ENCODE results near the gene MYBPHL. TPM values are rescaled to one million over a fixed set of nuclear protein-coding genes. Genes with fewer than 3 reads are reported as not detected.

The MYBPHL gene
- total RNA-seq, 1 experiment from 2014 or later, result not detected

GRCh38 chr1:109295712-109296415 lies 10.9 kb downstream of the MYBPHL start:
- no peaks in the 10 kb centered on the region for H3K9me3 ChIP-seq (ENCODE audit: low read length)
- H3K9me2 ChIP-seq (replicated peaks; ENCODE audit: low read length), result no peaks in the 10 kb centered on the region
- no peaks in the 10 kb centered on the region for H3K36me3 ChIP-seq (ENCODE audit: low read depth, low read length)
- ATAC-seq (no peak), DNase-seq (no peak)
- ChIA-PET POLR2A (ENCODE audit: unreplicated experiment) (no interaction called here), CTCF (interaction anchor here (0.6 kb wide), 1 partner anchor 860 kb away, joined by 5 read pairs; no protein-coding TSS in a partner anchor)
- no peaks in the 10 kb centered on the region for H4K20me1 ChIP-seq (ENCODE audit: low read length)
- intact Hi-C loops (cut with micrococcal nuclease), result no loop called here
- BruUV-seq (replicated peaks), result no TSS peak
- TF ChIP-seq EZH2 (IDR thresholded peaks at IDR 0.05; ENCODE audit: low read length, unreplicated experiment) (no peak), EZH2phosphoT487 (IDR thresholded peaks at IDR 0.05; ENCODE audit: borderline replicate concordance, low read length) (no peak), CTCF (conservative IDR thresholded peaks at IDR 0.05; ENCODE audit: low read depth, low read length) (no peak)
- no peaks in the 10 kb centered on the region for H3F3A ChIP-seq (ENCODE audit: low read length, unreplicated experiment)
- H3K27ac ChIP-seq (ENCODE audit: low read length), result no peak overlapping the region
- no peak overlapping the region for H2AFZ ChIP-seq (ENCODE audit: low read length)
- no peak overlapping the region for H3K9ac ChIP-seq (ENCODE audit: low read length)
- H3K4me3 ChIP-seq (ENCODE audit: low read length), result no peak overlapping the region
- no peaks in the 10 kb centered on the region for H3K27me3 ChIP-seq (ENCODE audit: low read length)
- no peak overlapping the region for H3K4me2 ChIP-seq (ENCODE audit: low read length)
- H3K79me2 ChIP-seq (ENCODE audit: low read length), result no peaks in the 10 kb centered on the region
- H3K4me1 ChIP-seq (ENCODE audit: insufficient read depth, low read length), result no peaks in the 10 kb centered on the region; the same call in 1 of the 2 replicates

GRCh38 chr1:109294481-109294880 lies 12.3 kb downstream of the MYBPHL start:
- no peaks in the 10 kb centered on the region for H3K9me2 ChIP-seq (replicated peaks; ENCODE audit: low read length)
- ATAC-seq (no peak), DNase-seq (no peak)
- H3K4me1 ChIP-seq (ENCODE audit: insufficient read depth, low read length), result no peaks in the 10 kb centered on the region; the same call in 1 of the 2 replicates
- H3K27ac ChIP-seq (ENCODE audit: low read length), result no peak overlapping the region
- no peaks in the 10 kb centered on the region for H3K36me3 ChIP-seq (ENCODE audit: low read depth, low read length)
- no peak overlapping the region for H3K4me3 ChIP-seq (ENCODE audit: low read length)
- H3K27me3 ChIP-seq (ENCODE audit: low read length), result no peaks in the 10 kb centered on the region
- H3K9me3 ChIP-seq (ENCODE audit: low read length), result no peaks in the 10 kb centered on the region
- no peaks in the 10 kb centered on the region for H3F3A ChIP-seq (ENCODE audit: low read length, unreplicated experiment)
- H3K9ac ChIP-seq (ENCODE audit: low read length), result no peak overlapping the region
- no TSS peak for BruUV-seq (replicated peaks)
- ChIA-PET CTCF (no interaction called here), POLR2A (ENCODE audit: unreplicated experiment) (no interaction called here)
- TF ChIP-seq CTCF (conservative IDR thresholded peaks at IDR 0.05; ENCODE audit: low read depth, low read length), result no peak
- H3K4me2 ChIP-seq (ENCODE audit: low read length), result no peak overlapping the region
- intact Hi-C loops (cut with micrococcal nuclease), result no loop called here
- H3K79me2 ChIP-seq (ENCODE audit: low read length), result no peaks in the 10 kb centered on the region
- no peaks in the 10 kb centered on the region for H4K20me1 ChIP-seq (ENCODE audit: low read length)
- H2AFZ ChIP-seq (ENCODE audit: low read length), result no peak overlapping the region

- DNase-seq (no peak), ATAC-seq (no peak)
- Histone ChIP-seq H3F3A (ENCODE audit: low read length, unreplicated experiment) (no peaks in the 10 kb centered on the region), H2AFZ (ENCODE audit: low read length) (no peak overlapping the region), H3K4me1 (ENCODE audit: insufficient read depth, low read length) (no peaks in the 10 kb centered on the region), H3K36me3 (ENCODE audit: low read depth, low read length) (no peaks in the 10 kb centered on the region), H3K4me3 (ENCODE audit: low read length) (no peak overlapping the region), H3K27ac (ENCODE audit: low read length) (no peak overlapping the region), H4K20me1 (ENCODE audit: low read length) (no peaks in the 10 kb centered on the region), H3K9ac (ENCODE audit: low read length) (no peak overlapping the region), H3K27me3 (ENCODE audit: low read length) (no peaks in the 10 kb centered on the region), H3K9me2 (replicated peaks; ENCODE audit: low read length) (no peaks in the 10 kb centered on the region), H3K79me2 (ENCODE audit: low read length) (no peaks in the 10 kb centered on the region), H3K4me2 (ENCODE audit: low read length) (no peak overlapping the region), H3K9me3 (ENCODE audit: low read length) (no peaks in the 10 kb centered on the region)
- no TSS peak for BruUV-seq (replicated peaks)
- ChIA-PET POLR2A (ENCODE audit: unreplicated experiment) (no interaction called here), CTCF (no interaction called here)
- intact Hi-C loops (cut with micrococcal nuclease), result no loop called here
- TF ChIP-seq EZH2 (IDR thresholded peaks at IDR 0.05; ENCODE audit: low read length, unreplicated experiment) (no peak), EZH2phosphoT487 (IDR thresholded peaks at IDR 0.05; ENCODE audit: borderline replicate concordance, low read length) (no peak), CTCF (conservative IDR thresholded peaks at IDR 0.05; ENCODE audit: low read depth, low read length) (no peak)
These were observed 13.8 kb downstream of the MYBPHL start for GRCh38 chr1:109293026-109293425.

Measured in PC-3 (cell line).